ENCODE results near the gene GJB3.
"Not testable (repeated sequence)": the region's sequence is repeated elsewhere in the genome, so short reads cannot be mapped to it uniquely, and the experiment has no call there.

GJB3 gene

GRCh38 chr1:34786521-34787325 is 5.7 kb downstream of the GJB3 start:
- DNase-seq: peak; percentile 50 to 56

GRCh38 chr1:34787461-34788420 is 6.7 kb downstream of the GJB3 start:
- no peak for DNase-seq

- DNase-seq: no peak
These were observed 10.0 kb downstream of the GJB3 start for GRCh38 chr1:34790985-34791384.

GRCh38 chr1:34792424-34792823 is 11.4 kb downstream of the GJB3 start:
- no peak for DNase-seq

- DNase-seq: no peak
These were observed 12.1 kb downstream of the GJB3 start, which contains the start of gene GJA4 for GRCh38 chr1:34792868-34793727. Gene GJA4 (plus strand): TSS chr1:34792999. CDS start chr1:34794214, 1,215 bp downstream.

- DNase-seq: no peak
These were observed 13.2 kb downstream of the GJB3 start for GRCh38 chr1:34794001-34794789.

- DNase-seq: no peak
These were observed 13.8 kb downstream of the GJB3 start for GRCh38 chr1:34794790-34795180.

- no peak for DNase-seq
These were observed 14.9 kb downstream of the GJB3 start for GRCh38 chr1:34795916-34796315.

GRCh38 chr1:34796990-34797389 is 16.0 kb downstream of the GJB3 start:
- no peak for DNase-seq

- DNase-seq: no peak
These were observed 19.2 kb downstream of the GJB3 start for GRCh38 chr1:34800214-34800613.

- DNase-seq: no peak
These were observed 22.8 kb downstream of the GJB3 start for GRCh38 chr1:34803770-34804169.

- DNase-seq: no peak
These were observed 25.4 kb downstream of the GJB3 start for GRCh38 chr1:34806396-34806795.

- DNase-seq: no peak
These were observed 27.2 kb downstream of the GJB3 start for GRCh38 chr1:34808051-34808810.

- not testable (repeated sequence) for DNase-seq
These were observed 29.8 kb downstream of the GJB3 start for GRCh38 chr1:34810781-34811180.

- DNase-seq: no peak
These were observed 35.3 kb downstream of the GJB3 start for GRCh38 chr1:34816332-34816731.

GRCh38 chr1:34816778-34817177 is 35.8 kb downstream of the GJB3 start:
- no peak for DNase-seq

- not testable (repeated sequence) for DNase-seq
These were observed 37.8 kb downstream of the GJB3 start for GRCh38 chr1:34818862-34819261.

- DNase-seq: no peak
These were observed 41.2 kb downstream of the GJB3 start for GRCh38 chr1:34822202-34822601.

GRCh38 chr1:34824817-34825454 is 43.9 kb downstream of the GJB3 start:
- no peak for DNase-seq

GRCh38 chr1:34825455-34826091 is 44.6 kb downstream of the GJB3 start:
- DNase-seq: no peak
